HG02981 (cell line): ENCODE data around the gene OPA3.
"Not testable (repeated sequence)": the region's sequence is repeated elsewhere in the genome, so short reads cannot be mapped to it uniquely, and the experiment has no call there.

Experiments used
- ATAC-seq: cut with Tn5 transposase; IDR thresholded peaks from one replicate; pipeline ENCODE4 v1.9.1; 2021; ENCODE audit warnings: mild to moderate bottlenecking, moderate library complexity; ENCODE audit not compliant: unreplicated experiment

OPA3 gene

DNA sequence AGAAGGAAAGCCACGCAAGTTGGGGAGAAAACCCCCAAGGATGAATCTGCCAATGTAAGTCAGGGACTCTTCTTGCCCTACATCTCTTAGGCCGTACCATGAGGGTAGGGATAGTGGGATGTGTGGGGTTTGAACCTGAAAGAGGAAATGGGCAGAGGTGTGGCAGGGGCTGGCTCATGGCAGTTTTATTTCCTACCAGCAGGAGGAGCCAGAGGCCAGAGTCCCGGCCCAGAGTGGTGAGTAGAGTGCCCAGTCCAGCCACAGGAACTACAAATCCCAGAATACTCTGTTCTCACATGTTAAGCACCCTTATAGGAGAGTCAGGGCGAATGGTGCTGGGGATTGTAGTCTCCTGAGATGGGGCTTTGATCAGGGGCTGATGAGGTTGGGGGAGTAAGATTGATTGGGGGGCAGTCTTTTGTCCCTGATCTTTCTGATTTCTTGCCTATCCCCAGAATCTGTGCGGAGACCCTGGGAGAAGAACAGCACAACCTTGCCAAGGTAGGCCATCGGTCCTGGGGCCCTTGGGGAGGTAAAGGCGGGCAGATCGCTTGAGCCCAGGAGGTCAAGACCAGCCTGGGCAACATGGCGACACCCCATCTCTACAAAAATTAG is 60.9 kb downstream of the OPA3 start:
- peak; percentile 75 for ATAC-seq

DNA sequence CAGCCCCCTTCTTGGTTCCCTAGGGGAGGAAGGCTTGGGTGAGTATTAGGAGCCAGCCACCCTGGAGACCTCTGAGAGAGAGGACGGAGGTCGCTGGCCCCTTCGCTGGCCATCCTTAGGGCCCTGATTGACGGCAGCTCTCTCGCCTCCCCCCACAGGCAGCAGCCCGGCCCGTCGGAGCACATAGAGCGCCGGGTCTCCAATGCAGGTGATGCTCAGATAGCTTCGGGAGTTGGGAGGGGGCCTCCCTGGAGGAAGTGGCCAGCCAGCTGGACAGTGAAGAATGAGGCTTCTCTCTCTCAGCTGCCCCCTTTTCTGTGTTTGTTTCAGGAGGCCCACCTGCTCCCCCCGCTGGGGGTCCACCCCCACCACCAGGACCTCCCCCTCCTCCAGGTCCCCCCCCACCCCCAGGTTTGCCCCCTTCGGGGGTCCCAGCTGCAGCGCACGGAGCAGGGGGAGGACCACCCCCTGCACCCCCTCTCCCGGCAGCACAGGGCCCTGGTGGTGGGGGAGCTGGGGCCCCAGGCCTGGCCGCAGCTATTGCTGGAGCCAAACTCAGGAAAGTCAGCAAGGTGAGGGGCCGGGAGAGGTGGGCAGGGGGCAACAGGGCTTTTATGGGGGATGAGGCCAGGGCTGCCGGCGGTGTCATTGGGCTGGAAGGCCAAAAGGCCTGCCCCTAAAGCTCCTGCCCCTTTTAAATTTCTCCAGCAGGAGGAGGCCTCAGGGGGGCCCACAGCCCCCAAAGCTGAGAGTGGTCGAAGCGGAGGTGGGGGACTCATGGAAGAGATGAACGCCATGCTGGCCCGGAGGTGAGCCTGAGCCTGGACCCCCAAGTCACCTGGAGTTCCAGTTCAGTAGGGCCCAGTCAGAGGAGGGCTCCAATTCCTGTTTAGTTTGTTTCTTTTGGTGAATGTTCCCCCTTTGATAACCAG is 62.3 kb downstream of the OPA3 start:
- ATAC-seq = no peak

DNA sequence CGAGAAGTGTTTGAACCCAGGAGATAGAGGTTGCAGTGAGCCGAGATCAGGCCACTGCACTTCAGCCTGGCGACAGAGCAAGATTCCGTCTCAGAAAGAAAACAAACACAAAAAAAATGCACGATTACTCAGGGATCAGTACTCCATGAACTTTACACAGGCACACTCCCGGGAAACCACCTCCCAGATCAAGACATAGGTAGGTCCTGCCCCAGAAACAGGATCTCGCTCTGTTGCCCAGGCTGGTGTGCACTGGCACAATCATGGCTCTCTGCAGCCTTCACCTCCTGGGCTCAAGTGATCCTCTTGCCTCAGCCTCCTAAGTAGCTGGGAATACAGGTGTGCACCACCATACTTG is 66.2 kb downstream of the OPA3 start:
- ATAC-seq = no peak

DNA sequence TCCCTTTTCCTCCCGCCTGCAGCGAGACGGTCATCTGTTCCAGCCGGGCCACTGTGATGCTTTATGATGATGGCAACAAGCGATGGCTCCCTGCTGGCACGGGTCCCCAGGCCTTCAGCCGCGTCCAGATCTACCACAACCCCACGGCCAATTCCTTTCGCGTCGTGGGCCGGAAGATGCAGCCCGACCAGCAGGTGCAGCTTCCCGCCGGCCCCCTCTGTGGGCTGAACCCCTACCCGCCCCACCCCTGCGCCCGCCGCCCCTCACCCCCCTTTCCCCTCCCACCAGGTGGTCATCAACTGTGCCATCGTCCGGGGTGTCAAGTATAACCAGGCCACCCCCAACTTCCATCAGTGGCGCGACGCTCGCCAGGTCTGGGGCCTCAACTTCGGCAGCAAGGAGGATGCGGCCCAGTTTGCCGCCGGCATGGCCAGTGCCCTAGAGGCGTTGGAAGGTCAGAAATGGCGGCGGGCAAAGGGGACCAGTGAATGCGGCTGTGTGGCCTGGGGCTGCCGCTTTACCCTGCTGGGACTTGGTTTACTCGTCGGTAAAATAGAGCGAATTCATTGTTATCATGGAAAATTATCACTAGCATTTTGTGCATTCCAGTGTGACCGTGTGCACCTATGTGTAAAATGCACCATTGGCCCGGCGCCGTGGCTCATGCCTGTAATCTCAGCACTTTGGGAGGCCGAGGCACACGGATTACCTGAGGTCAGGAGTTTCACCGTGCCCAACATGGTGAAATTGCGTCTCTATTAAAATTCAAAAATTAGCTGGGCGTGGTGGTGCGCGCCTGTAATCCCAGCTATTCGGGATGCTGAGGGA is 66.7 kb downstream of the OPA3 start:
- no peak for ATAC-seq

DNA sequence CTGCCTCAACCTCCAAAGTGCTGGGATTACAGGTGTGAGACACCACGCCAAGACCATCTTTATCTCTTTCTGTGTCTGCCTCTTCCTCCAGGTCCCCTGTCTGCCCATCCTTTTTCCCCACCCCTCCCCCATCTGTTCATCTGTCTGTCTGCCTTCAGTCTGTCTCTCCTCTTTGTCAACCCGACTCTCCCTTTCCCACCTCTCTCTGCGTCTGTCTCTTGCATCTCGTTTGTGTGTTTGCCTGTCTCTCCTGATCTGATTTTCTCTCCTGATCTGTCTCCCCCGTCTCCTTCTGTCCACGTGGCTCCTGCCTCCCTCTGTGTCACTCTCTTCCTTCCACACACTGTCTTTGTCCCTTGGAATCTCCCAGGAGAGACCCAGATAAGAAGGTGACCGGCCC is 67.4 kb downstream of the OPA3 start:
- ATAC-seq = no peak

DNA sequence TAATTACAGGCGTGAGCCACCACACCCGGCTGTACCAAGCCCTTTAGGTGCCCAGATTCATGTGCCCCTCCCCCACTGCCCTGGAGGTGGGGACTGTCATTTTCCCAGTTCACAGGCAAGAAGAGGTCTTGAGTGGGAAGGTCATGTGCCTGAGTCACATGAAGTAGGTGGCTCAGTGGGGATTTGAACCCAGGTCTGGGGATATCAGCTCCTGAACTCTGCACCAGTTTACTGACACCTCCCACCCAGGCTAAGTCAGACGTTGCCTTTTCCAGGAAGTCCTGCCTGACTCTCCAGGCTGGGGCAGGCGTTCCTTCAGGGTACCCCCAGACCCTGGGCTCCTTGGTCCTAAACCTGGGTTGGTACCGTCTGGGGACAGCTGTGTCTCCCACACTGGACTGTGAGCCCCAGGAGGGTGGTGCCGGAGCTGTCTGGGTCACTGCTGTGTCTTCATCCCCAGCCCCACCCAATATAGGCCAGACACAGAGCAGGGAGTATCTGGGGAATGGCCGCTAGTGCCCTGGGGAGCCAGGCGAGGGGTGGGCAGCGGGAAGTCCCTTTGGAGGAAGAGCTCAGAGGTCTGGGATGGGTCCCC is 68.7 kb downstream of the OPA3 start:
- ATAC-seq = no peak

DNA sequence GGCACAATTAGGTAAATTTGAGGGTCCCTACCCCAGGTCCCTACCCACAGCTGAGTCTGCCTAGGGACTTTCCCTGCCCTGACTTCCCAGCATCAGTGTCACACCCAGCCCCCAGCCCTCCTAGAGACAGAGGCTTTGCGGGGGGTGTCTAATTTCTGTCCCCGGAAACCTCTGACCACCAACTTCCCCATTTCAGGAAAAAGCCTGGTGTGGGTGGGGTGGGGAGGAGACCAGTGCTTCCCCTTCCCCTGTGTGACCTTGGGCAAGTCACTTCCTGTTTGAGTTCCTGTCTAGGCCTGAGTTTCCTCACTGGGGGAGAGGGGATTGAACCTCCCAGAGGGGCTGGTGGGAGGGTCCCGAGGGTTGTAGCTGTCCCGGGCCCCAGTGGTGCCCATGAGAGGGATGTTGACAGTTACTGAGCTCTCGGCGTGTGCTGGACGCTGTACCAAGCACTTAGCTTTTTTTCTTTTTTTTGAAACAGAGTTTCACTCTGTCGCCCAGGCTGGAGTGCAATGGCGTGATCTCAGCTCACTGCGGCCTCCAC is 69.4 kb downstream of the OPA3 start:
- no peak for ATAC-seq

DNA sequence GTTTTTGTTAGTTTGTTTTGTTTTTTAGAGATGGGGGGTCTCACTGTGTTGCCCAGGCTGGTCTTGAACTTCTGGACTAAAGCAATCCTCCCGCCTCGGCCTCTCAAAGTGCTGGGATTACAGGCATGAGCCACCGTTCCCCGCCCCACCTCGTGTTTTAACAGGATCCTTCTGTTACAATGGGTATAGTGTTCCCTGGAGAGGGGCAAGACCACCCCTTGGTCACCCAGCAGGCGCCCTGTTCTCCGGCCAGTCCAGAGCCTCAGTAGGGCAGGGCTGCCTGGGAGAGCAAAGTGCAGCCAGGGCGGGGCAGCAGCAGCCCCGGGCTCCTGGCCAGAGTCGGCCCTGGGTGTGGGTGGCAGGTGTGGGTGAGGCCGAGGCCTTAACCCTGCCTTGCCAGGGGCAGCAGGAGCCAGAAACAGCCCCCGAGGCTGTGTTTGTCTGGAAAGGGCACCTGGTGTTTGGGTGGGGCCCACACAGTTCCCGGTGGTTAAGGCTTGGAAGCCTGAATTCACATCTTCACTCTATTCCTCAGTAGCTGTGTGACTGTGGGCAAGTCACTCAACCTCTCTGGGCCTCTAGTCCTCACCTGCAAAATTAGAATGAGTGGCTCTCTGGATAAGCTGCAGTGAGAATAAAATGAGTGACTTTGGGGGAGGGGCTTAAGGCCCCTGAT is 70.1 kb downstream of the OPA3 start:
- no peak for ATAC-seq

DNA sequence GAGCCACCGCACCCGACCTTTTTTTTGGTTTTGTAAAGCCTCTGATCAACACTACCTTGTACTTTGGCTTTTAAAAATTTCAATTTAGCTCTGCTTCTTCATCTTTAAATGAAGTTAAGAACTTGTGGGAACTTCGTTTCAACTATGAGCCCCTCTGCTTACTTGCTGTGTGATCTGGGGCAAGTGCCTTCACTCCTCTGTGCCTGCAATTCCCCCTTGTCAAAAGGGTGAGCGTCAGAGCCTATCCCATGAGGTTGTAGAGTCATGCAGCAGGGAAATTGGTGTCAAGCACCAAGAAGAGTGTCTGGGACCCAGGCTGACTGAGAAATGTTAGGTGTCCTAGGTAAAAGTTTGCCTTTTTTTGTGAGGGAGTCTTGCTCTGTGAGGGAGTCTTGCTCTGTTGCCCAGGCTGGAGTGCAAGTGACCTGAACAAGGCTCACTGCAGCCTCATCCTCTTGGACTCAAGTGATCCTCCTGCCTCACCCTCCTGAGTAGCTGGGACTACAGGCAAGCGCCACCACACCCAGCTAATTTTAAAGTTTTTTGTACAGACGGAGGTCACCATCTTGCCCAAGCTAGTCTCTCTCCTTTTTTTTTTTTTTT is 71.6 kb downstream of the OPA3 start:
- ATAC-seq = no peak

DNA sequence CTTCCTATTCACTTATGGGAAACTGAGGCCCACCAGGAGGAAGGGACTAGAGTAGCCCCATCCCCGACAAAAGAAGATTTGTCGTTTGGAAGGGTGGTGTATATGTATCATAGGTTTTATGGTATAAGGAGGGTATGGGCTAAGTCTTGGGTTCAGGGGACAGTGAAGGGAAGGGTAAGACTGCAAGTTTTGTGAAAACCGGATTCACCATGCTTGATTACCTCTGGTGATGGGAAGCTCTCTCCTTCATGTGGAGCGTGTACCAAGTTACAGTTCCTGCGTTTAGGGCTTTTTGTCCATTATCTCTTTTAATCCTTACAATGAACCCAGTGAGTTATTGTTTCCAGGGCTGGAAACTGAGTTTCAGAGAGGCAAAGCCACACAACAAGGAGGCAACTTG is 73.5 kb downstream of the OPA3 start:
- ATAC-seq = no peak

DNA sequence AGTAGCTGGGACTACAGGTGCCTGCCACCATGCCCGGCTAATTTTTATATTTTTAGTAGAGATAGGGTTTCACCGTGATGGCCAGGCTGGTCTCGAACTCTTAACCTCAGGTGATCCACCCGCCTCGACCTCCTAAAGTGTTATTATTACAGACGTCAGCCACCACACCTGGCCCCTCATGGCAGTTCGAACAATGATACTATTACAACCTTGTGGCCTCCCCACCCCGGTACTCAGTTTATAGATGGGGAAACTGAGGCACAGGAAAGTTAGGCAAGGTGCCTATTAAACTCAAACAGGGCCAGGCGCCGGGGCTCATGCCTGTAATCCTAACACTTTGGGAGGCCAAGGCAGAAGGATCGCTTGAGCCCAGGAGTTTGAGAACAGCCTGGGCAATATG is 74.2 kb downstream of the OPA3 start:
- ATAC-seq = not testable (repeated sequence)

DNA sequence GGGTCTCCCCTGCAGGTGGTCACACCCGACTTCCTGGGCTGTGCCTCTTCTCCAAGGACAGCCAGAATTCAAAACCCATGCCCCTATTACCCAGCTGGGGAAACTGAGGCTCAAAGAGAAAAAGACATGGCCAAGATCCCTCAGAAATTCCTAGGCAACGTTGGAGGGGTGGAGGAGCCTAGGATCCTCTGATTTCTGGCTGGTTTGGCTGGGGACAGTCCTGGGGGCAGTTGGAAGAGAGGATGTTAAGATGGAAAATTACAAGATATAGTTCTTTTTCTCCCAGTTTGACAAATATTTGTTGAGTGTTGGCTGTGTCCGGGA is 74.9 kb downstream of the OPA3 start:
- ATAC-seq = no peak

DNA sequence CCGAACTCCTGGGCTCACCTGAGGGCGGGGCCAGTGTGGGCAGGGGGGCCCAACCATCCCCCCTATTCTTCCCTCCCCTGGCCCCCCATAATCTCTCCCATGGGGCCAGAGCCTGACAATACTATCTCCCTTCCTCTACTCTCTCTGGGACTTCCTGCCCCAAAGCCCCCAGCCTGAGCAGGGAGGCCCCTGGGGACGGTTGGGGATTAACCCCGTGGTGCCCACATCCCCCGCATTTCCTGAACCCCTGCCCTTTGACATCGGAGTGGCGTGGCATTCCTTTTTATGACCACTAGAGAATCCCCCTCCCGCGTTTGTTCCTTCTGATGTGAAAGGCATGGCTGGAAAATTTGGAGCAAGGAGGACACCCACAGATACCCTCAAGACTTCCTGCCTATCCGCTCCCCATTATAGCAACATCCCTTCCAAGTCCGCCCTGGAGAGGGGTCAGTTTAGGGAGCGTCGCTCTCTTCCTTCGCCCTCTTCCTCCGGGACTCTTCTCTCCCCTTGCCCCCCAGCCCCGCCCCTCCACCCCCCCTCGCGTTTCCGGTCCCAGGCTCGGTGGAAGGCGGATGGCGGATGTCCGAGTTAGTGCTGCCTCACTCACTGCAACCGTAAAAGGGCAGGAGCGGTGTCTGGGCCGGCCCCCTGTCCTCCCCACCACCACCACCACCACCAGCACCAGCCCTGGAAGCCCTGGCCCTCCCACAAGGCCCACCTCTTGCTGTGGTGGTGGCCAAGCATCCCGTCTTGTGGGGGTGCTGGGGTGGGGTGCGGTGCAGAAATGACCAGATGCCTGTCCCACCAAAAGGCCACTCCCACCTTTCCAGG is 75.5 kb downstream of the OPA3 start:
- no peak for ATAC-seq

DNA sequence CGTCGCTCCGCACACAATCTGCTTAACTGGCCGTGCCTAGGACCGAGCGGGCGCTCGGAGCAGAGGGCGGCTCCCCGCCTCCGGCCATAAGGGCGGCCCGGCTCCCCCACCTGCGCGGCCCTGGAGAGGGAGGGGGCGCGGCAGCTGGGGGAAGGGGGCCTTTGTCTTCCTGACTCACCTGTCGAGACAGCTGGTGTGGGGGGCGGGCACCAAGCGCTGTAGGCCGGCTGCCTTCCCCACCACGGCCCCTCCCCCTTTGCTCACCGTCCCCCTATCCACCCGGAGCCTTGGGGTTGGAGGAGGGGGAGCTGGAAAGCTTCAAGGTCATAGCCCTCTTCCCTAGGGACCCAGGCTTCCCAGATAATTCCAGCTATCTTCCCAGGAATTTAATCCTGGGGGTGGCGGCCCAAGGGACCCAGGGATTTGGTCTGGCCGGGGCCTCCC is 76.2 kb downstream of the OPA3 start:
- ATAC-seq = no peak

DNA sequence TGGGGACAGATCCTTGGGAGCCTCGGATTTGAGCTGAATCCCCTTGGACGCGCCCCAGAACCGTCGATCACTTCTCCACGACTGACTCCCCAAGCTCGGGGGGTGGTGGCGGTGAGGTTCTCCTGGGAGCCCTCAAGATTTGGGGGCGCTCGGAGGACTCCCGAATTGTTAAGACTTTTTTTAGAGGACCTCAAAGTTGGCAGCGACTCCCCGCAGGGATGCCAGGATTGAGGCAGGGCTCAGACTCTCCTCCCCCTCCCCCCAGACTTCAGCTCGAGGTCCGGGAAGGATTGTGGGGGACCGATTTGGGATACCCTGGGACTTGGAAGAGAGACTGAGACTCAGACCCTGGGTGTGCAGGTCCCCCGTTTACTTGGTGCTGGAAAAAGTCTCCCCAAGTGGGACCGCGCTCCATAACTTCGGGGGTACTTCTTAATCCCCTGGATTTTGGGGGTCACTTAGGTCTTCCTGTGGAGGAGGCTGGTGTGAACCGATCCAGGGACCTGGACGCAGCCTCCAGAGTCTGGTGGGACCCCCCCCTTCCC is 76.7 kb downstream of the OPA3 start:
- no peak for ATAC-seq

DNA sequence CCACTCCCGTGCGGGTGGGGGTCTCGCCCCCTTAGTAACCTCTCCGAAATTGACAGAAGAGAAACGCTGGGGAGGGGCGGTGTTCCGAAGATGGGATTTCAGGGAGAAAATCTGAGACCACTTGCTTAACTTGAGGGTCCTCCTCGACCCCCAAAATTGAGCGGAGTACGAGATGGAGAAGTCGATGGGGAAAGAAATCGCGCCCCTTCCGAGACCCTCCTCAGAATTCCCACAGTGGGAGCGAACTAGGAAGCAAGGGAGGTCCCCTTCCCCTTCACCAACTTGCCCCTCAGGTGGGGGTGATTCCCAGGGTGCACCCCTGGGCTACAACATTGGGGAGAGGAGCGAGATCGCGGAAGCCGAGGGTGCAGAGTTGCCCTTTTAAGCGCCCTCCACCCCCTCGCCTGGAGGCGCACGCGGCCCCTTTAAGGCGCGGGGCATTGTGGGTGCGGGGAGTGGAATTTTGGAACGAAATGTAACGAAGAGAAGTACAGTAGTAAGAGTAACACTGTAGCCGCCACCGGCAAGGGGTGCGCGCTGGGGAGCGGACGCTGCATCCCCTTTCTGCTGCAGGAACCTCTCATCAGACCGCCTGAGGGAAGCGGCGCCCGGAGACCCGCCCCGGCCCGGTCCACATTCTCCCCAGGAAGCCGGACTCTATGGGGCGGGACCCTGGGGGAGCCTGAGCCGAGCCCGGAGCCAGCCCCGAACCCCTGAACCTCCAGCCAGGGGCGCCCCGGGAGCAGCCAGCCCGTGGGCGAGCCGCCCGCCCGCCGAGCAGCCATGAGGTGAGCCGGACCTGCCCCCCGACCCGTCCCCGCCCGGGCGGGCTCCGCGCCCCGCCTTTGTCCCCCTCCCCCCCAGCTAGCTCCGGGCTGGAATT is 77.4 kb downstream of the OPA3 start, which contains the start of gene VASP:
Gene VASP (plus strand): TSS at position 491 of the 883 bp plus-strand sequence. CDS start 293 bp downstream, at position 784.
- ATAC-seq = peak; percentile 41

DNA sequence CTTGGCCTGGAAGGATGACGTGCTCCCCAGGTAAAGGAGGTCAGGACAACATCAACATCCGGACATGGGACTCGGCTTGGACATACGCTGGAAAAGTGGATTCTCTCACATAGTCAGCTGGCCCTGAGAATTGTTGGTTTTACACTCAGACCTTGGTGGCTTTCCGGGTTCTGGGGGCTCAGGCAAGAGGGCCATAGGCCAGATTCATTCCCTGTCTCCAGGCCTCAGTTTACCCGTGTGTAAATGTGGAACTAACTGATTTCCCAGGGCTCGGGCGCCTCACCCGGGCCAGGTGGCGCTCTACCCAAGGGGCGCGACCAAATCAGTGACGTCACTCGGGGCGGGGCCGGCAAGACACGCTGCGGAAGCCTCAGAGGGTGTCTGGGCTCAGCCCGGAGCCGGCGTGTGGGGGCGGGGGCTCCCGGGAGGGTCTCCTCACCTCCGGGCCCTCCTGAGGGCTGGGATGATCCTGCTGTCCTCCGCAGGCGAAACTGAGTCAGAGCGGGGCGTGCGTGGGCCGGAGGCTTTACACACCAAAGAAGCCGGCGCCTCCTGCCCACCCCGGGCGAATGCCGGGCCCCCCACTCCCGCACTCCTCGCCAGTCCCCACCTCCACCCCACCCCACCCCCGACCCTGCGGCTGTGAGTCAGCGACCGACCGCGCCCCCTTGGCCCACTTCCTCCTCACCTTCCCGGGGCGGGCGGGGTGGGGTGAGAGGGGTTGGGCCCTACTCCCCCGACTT is 78.2 kb downstream of the OPA3 start:
- ATAC-seq = peak; percentile 44
